OCI-LY1 (cell line): ENCODE data around the gene DOCK1.

Source experiments
- CTCF ChIP-seq: fragments of 200-600 bp; sonication (generic), shearing (Covaris generic); IDR thresholded peaks from 2 replicates; pipeline ENCODE4 v1.5.1; 2017; ENCODE audit warnings: mild to moderate bottlenecking, antibody characterized with exemption, low read length, moderate library complexity, mixed read lengths
- EZH2 ChIP-seq: fragments of 200-600 bp; sonication (generic), shearing (Covaris generic); IDR thresholded peaks from 2 replicates; pipeline ENCODE4 v1.8.0; 2017; ENCODE audit warnings: borderline replicate concordance, mixed run types, mild to moderate bottlenecking, antibody characterized with exemption, low read length, moderate library complexity, mixed read lengths

GRCh38 chr10:127472976-127473375 lies 567.7 kb downstream of the DOCK1 start:
- TF ChIP-seq CTCF (no peak), EZH2 (no peak)
